GM12878 (cell line): ENCODE results near the gene CLDN10. TPM values are rescaled to one million over a fixed set of nuclear protein-coding genes. Genes with fewer than 3 reads are reported as not detected.
A peak's percentile ranks its signal among the peaks of the same experiment; 100 is the strongest.
"Not testable (repeated sequence)": the region's sequence is repeated elsewhere in the genome, so short reads cannot be mapped to it uniquely, and the experiment has no call there.

ENCODE experiments used
- ATAC-seq: fragments of 200-7000 bp; cut with Tn5 transposase; 3 replicates; pipeline ENCODE4 v1.9.1; 2020; ENCODE audit warnings: mild to moderate bottlenecking, moderate library complexity
- BruUV-seq: library from RNA; stranded (reverse); fragments of 400-500 nt; replicated peaks from 2 replicates; lab custom pipeline; 2021; lab: Mats Ljungman, UMichigan
- CTCF ChIA-PET: fragments of 300-600 bp; sonication (Branson Sonifier 250); formaldehyde crosslinking; extraction: SDS; loops from one replicate; lab custom pipeline; 2021; ENCODE audit warnings: inconsistent platforms; lab: Yijun Ruan, JAX
- POLR2A ChIA-PET: fragments of 350-600 bp; formaldehyde crosslinking; extraction: SDS; loops from one replicate; lab custom pipeline; 2021; ENCODE audit warnings: inconsistent platforms; lab: Charles Lee
- RAD21 ChIA-PET: fragments of 300-600 bp; sonication (Branson Sonifier 250); formaldehyde crosslinking; loops from one replicate; lab custom pipeline; 2023; ENCODE audit warnings: antibody characterized with exemption; ENCODE audit not compliant: unreplicated experiment; lab: Charles Lee
- SMC1A ChIA-PET: fragments of 300-600 bp; sonication (Branson Sonifier 250); formaldehyde crosslinking; loops from one replicate; lab custom pipeline; 2023; ENCODE audit not compliant: unreplicated experiment, uncharacterized antibody; lab: Charles Lee
- DNase-seq: peaks from one replicate; pipeline ENCODE4 v3.0.0-alpha.2; 2011; ENCODE audit warnings: low read depth, low spot score
- FAIRE-seq: peaks from 3 replicates; lab custom pipeline; 2011; peaks lifted over from hg19 to GRCh38; lab: Jason Lieb, UNC
- H2AFZ ChIP-seq: 2 replicates; pipeline ENCODE4 v1.6.0; 2011; ENCODE audit warnings: low read depth, low read length, control low read depth; ENCODE audit not compliant: control insufficient read depth
- H3K27ac ChIP-seq: 2 replicates; pipeline ENCODE4 v1.5.1; 2011; ENCODE audit warnings: control low read depth; ENCODE audit not compliant: control insufficient read depth, insufficient read depth
- H3K27me3 ChIP-seq, 2 experiments: replicated peaks in 1 of 2; 2 replicates each; pipeline versions ENCODE4 v1.6.0 to v1.6.1; 2011; ENCODE audit warnings: low read length in 1 of 2; ENCODE audit not compliant: control insufficient read depth in 2 of 2, insufficient read depth in 2 of 2
- H3K36me3 ChIP-seq, 2 experiments: 2 replicates each; pipeline ENCODE4 v1.5.1; 2011; ENCODE audit warnings: low read length in 1 of 2; ENCODE audit not compliant: control insufficient read depth in 2 of 2, insufficient read depth in 2 of 2
- H3K4me1 ChIP-seq: 2 replicates; pipeline ENCODE4 v1.6.1; 2011; ENCODE audit warnings: mild to moderate bottlenecking, low read length, moderate library complexity, mixed read lengths; ENCODE audit not compliant: control insufficient read depth, insufficient read depth
- H3K4me2 ChIP-seq: 2 replicates; pipeline ENCODE4 v1.6.0; 2011; ENCODE audit warnings: control low read depth; ENCODE audit not compliant: control insufficient read depth, insufficient read depth
- H3K4me3 ChIP-seq: fragments of 200-600 bp; sonication (generic); 2 replicates; pipeline ENCODE4 v1.5.1; 2016
- H3K79me2 ChIP-seq: 2 replicates; pipeline ENCODE4 v1.6.0; 2011; ENCODE audit warnings: low read length; ENCODE audit not compliant: control insufficient read depth, insufficient read depth
- H3K9ac ChIP-seq: 2 replicates; pipeline ENCODE4 v1.8.0; 2011; ENCODE audit warnings: low read length, control low read depth, mixed read lengths; ENCODE audit not compliant: control insufficient read depth, insufficient read depth
- H3K9me3 ChIP-seq: replicated peaks from 3 replicates; pipeline ENCODE4 v1.5.1; 2011; ENCODE audit warnings: mild to moderate bottlenecking, low read length; ENCODE audit not compliant: control insufficient read depth, insufficient read depth
- H4K20me1 ChIP-seq: 2 replicates; pipeline ENCODE4 v1.6.0; 2011; ENCODE audit not compliant: control insufficient read depth, insufficient read depth
- BRCA1 ChIP-seq: IDR thresholded peaks from 2 replicates; pipeline ENCODE4 v1.6.1; 2011; ENCODE audit warnings: low read depth, low read length, improper control_type of control experiment
- HDAC6 ChIP-seq: fragments of 200-600 bp; sonication (generic); IDR thresholded peaks from one replicate; pipeline ENCODE4 v1.8.0; 2017; ENCODE audit warnings: antibody characterized with exemption; ENCODE audit not compliant: unreplicated experiment
- IRF4 ChIP-seq: IDR thresholded peaks from 2 replicates; pipeline ENCODE4 v1.6.1; 2011; ENCODE audit warnings: low read depth, low read length
- KLF5 ChIP-seq: fragments of 450-650 bp; IDR thresholded peaks from 2 replicates; pipeline ENCODE4 v1.6.1; 2014; ENCODE audit warnings: mild to moderate bottlenecking; ENCODE audit not compliant: partially characterized antibody
- MEF2B ChIP-seq: fragments of 450-650 bp; IDR thresholded peaks from 2 replicates; pipeline ENCODE4 v1.6.1; 2018; ENCODE audit warnings: mild to moderate bottlenecking, moderate library complexity; ENCODE audit not compliant: partially characterized antibody, poor library complexity, severe bottlenecking
- POLR2A ChIP-seq: IDR thresholded peaks from 2 replicates; pipeline ENCODE4 v1.6.1; 2011; ENCODE audit warnings: low read depth, mild to moderate bottlenecking, low read length
- POU2F2 ChIP-seq: IDR thresholded peaks from 3 replicates; pipeline ENCODE4 v1.6.1; 2011; ENCODE audit warnings: low read depth, mild to moderate bottlenecking, low read length, borderline replicate concordance
- SREBF1 ChIP-seq: IDR thresholded peaks from 2 replicates; pipeline ENCODE4 v1.6.1; 2012; ENCODE audit warnings: mild to moderate bottlenecking, low read length
- YBX1 ChIP-seq: fragments of 450-650 bp; IDR thresholded peaks from 2 replicates; pipeline ENCODE4 v1.6.1; 2016; ENCODE audit warnings: antibody characterized with exemption
- ZSCAN29 ChIP-seq: fragments of 450-650 bp; IDR thresholded peaks from 2 replicates; pipeline ENCODE4 v1.6.1; 2017; ENCODE audit warnings: mild to moderate bottlenecking, moderate library complexity
- WGBS: methylation state at CpG from one replicate; pipeline ENCODE4 v1.1.6; 2016; ENCODE audit warnings: low lambda C conversion rate; ENCODE audit not compliant: insufficient replicate concordance, insufficient coverage; ENCODE audit errors: missing lambda C conversion rate; 5-methylcytosine and 5-hydroxymethylcytosine counted together
- in situ Hi-C: fragments of 300-500 bp; cut with MboI; formaldehyde crosslinking; loops from 9 replicates; pipeline ENCODE4 v1.14.3; 2018; ENCODE audit warnings: mixed read lengths
- intact Hi-C: fragments of 100-400 bp; cut with micrococcal nuclease; formaldehyde crosslinking; loops from one replicate; pipeline ENCODE4 v1.14.2; 2022; ENCODE audit not compliant: unreplicated experiment
- polyA plus RNA-seq, 11 experiments: library from polyadenylated mRNA; depleted of rRNA in 4 of 11; unstranded in 6 of 11; stranded (reverse) in 5 of 11; fragments of >200 nt; fragmentation: Nextera tagmentation in 4 of 11; fragmentation: Illumina TruSeq in 1 of 11; extraction: Ambion mirVana in 4 of 11; extraction: Trizol in 1 of 11; gene quantifications; 1 replicate in 1 of 11; 2 replicates in 10 of 11; pipeline versions ENCODE4 v1.2.1 to v1.2.3, GENCODE V29; 2011 to 2016; ENCODE audit warnings: inconsistent platforms in 2 of 11, missing spikeins in 2 of 11, low read depth in 1 of 11
- total RNA-seq, 4 experiments: library from RNA; depleted of rRNA in 3 of 4; stranded (reverse); fragments of >200 nt in 3 of 4; fragmentation: Illumina TruSeq in 1 of 4; extraction: Trizol in 1 of 4; gene quantifications; 2 replicates each; pipeline versions ENCODE4 v1.2.1 to v1.2.3, GENCODE V29; 2013 to 2021
- TF ChIP-seq, protein P1 (sequence below): IDR thresholded peaks from 2 replicates; pipeline ENCODE4 v1.6.1; 2011; ENCODE audit warnings: low read depth, mild to moderate bottlenecking, low read length, moderate library complexity, borderline replicate concordance; ENCODE audit errors: extremely low read depth
- TF ChIP-seq, protein P2 (sequence below): fragments of 450-650 bp; IDR thresholded peaks from 2 replicates; pipeline ENCODE4 v1.6.1; 2018; ENCODE audit warnings: borderline replicate concordance, mild to moderate bottlenecking; ENCODE audit not compliant: partially characterized antibody
- TF ChIP-seq, protein P3 (sequence below): IDR thresholded peaks from 2 replicates; pipeline ENCODE4 v1.6.1; 2012; ENCODE audit warnings: low read depth, low read length, improper control_type of control experiment

The CLDN10 gene
- total and polyA plus RNA-seq, 10 of the 15 experiments (the other 5 are each of a cell fraction or from before 2014, with no cell fraction given), result not detected

DNA sequence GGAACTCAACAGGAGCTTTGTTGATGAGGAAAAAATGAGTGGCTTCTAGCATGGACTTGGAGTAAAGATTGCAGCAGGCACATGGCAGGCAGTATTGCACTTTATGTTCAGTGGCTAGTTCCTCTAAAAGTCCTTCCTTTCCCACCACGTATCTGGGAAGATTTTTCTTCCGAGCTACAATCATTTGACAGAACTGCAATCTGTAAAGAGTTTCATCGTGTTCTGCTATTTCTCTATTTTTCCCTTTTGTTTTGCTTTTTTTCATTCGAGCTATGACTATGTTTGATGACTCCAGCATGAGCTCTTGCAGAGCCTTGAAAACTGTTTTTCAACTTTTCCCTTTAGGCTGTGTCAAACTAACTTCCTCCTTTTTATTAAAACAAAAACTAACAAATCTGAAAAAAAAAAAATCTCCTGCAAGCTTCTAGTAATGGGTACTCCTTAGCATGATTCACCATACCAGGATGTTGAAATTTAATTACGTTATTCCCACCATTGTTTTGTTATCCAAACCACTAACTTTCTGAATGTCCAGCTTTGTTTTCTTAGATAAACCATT, 12.3 kb downstream of the CLDN10 start (continued):
- no peak for TF ChIP-seq BRCA1

DNA sequence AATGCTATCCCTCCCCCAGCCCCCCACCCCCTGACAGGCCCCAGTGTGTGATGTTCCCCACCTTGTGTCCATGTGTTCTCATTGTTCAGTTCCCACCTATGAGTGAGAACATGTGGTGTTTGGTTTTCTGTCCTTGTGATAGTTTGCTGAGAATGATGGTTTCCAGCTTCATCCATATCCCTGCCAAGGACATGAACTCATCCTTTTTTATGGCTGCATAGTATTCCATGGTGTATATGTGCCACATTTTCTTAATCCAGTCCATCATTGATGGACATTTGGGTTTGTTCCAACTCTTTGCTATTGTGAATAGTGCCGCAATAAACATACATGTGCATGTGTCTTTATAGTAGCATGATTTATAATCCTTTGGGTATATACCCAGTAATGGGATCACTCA, 13.2 kb downstream of the CLDN10 start:
- ATAC-seq, RAD21 ChIA-PET, H3K9ac ChIP-seq, H2AFZ ChIP-seq, BruUV-seq, H4K20me1 ChIP-seq, POLR2A ChIA-PET, FAIRE-seq, H3K4me2 ChIP-seq, H3K27ac ChIP-seq, SMC1A ChIA-PET, DNase-seq, H3K9me3 ChIP-seq, H3K4me1 ChIP-seq, H3K79me2 ChIP-seq, CTCF ChIA-PET, intact Hi-C loops, in situ Hi-C loops, H3K36me3 ChIP-seq, H3K27me3 ChIP-seq, H3K4me3 ChIP-seq: not testable (repeated sequence)
- 100% methylated on average over 1 of the region's 1 CpG for WGBS

DNA sequence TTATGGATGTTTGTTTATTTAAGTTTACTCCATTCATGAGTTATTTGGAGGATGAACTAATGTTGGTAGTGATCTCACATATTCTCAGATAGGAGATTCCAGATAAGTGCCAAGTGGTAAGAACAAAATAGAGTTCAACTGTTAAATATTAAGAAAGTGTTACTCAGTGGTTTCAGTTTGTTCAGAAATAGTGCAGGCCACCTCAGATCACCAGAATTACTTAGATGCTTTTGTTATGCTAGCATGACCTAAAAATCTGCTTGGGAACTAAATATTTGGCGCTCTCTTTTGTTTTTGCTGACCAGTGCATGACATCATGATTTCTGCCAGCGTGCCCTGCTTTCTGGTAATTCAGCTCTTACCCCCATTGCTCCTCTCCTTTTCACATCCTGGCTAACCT, 15.6 kb downstream of the CLDN10 start:
- no peak overlapping the region for H3K4me3 ChIP-seq
- H3K9me3 ChIP-seq, result no peaks in the 10 kb centered on the region
- H3K27me3 ChIP-seq, result 0 out of 4 replicates have a peak, but pooled peaks cover 0 to 1% of the 10 kb centered on the region in 2 experiments
- WGBS, result 53% methylated on average over 2 of the region's 2 CpGs
- RAD21 ChIA-PET, result no interaction called here
- no TSS peak for BruUV-seq
- ATAC-seq, result peak; percentile 20
- no peak overlapping the region for H3K4me2 ChIP-seq
- H4K20me1 ChIP-seq, result no peaks in the 10 kb centered on the region
- CTCF ChIA-PET, result no interaction called here
- no peak overlapping the region for H3K27ac ChIP-seq
- H3K36me3 ChIP-seq, result no peaks in the 10 kb centered on the region
- H3K9ac ChIP-seq, result no peak overlapping the region
- no peaks in the 10 kb centered on the region for H3K4me1 ChIP-seq
- H2AFZ ChIP-seq, result no peak overlapping the region
- POLR2A ChIA-PET, result no interaction called here
- SMC1A ChIA-PET, result no interaction called here
- no peak for FAIRE-seq
- no peaks in the 10 kb centered on the region for H3K79me2 ChIP-seq
- intact Hi-C loops (no loop called here), in situ Hi-C loops (no loop called here)
- no peak for DNase-seq
- TF ChIP-seq POU2F2 (no peak), POLR2A (no peak), SREBF1 (no peak), MEF2B (no peak), YBX1 (no peak), IRF4 (no peak), HDAC6 (no peak), ZSCAN29 (no peak), KLF5 (no peak)
- TF ChIP-seq, protein P1, sequence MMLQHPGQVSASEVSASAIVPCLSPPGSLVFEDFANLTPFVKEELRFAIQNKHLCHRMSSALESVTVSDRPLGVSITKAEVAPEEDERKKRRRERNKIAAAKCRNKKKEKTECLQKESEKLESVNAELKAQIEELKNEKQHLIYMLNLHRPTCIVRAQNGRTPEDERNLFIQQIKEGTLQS, result no peak
- TF ChIP-seq, protein P2, sequence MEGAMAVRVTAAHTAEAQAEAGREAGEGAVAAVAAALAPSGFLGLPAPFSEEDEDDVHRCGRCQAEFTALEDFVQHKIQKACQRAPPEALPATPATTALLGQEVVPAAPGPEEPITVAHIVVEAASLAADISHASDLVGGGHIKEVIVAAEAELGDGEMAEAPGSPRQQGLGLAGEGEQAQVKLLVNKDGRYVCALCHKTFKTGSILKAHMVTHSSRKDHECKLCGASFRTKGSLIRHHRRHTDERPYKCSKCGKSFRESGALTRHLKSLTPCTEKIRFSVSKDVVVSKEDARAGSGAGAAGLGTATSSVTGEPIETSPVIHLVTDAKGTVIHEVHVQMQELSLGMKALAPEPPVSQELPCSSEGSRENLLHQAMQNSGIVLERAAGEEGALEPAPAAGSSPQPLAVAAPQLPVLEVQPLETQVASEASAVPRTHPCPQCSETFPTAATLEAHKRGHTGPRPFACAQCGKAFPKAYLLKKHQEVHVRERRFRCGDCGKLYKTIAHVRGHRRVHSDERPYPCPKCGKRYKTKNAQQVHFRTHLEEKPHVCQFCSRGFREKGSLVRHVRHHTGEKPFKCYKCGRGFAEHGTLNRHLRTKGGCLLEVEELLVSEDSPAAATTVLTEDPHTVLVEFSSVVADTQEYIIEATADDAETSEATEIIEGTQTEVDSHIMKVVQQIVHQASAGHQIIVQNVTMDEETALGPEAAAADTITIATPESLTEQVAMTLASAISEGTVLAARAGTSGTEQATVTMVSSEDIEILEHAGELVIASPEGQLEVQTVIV, result no peak
- TF ChIP-seq, protein P3, sequence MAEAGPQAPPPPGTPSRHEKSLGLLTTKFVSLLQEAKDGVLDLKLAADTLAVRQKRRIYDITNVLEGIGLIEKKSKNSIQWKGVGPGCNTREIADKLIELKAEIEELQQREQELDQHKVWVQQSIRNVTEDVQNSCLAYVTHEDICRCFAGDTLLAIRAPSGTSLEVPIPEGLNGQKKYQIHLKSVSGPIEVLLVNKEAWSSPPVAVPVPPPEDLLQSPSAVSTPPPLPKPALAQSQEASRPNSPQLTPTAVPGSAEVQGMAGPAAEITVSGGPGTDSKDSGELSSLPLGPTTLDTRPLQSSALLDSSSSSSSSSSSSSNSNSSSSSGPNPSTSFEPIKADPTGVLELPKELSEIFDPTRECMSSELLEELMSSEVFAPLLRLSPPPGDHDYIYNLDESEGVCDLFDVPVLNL, result no peak
